ENCODE measurements around the gene GJC2. TPM values are rescaled to one million over a fixed set of nuclear protein-coding genes. Genes with fewer than 3 reads are reported as not detected.

Gene GJC2
- polyA plus RNA-seq, 1 of the 3 experiments (the other 2 are of a cell fraction): 0.92 TPM

DNA sequence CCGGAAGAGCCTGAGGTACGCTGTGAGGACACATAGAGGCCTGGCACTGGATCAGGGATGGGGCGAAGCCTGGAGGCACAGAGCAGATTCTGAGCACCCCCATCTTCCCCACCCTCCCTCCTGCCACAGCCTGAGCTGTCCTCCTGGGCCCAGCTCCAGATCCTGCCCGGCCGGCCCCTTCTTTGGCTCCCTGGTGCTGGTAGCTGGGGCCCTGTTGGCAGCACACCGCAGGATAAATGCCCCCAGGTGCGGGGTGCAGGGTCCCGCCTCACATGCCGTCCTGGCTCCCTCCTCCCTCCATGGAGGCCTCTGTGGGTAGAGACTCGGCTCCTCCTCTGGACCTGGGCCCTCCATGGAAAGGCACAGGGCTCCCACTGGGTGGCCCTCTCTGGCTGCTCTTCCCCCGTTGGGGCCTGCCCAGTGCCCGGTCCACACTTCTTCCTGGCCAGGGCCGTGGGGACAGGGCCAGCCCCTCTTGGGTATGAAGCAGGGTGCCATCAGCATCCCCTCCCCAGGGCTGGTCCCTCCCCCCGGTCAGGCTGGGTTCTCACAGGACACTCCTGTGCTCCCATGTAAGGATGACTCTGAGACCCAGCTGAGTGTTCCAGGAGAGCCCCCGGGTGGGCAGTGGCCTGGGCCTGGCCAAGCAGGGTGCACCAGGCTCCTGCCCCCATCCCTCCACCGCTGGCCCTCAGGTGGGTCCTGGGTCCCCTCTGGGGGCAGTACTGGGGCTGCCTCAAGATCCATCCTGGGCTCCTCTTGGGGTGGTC is 57.0 kb downstream of the GJC2 start:
- ChIA-PET POLR2A (no interaction called here), CTCF (interaction anchor here (1.4 kb wide), 1 partner anchor 16 kb away, joined by 3 read pairs; no protein-coding TSS in a partner anchor)
- no peak for DNase-seq
- H3K4me3 ChIP-seq (ENCODE audit: low read depth in 2 of 2, low read length in 1 of 2): no peak overlapping the region
- H3K27ac ChIP-seq (ENCODE audit: low read depth in 2 of 2, low read length in 1 of 2): no peak overlapping the region
- H3K9ac ChIP-seq: no peak overlapping the region
- H3K4me2 ChIP-seq: no peak overlapping the region
- no peaks in the 10 kb centered on the region for H4K20me1 ChIP-seq (ENCODE audit: insufficient read depth)
- H3K4me1 ChIP-seq (ENCODE audit: control insufficient read depth in 1 of 2, insufficient read depth in 2 of 2, low read depth in 1 of 2, low read length in 1 of 2): peaks cover 0 to 14% of the 10 kb centered on the region in 2 experiments; a peak in 1 of 4 replicates
- 100% methylated on average over 1 of the region's 16 CpGs for WGBS (ENCODE audit: low lambda C conversion rate)
- H3K9me3 ChIP-seq: no peaks in the 10 kb centered on the region
- H3K27me3 ChIP-seq (ENCODE audit: insufficient read depth): no peaks in the 10 kb centered on the region
- TF ChIP-seq, protein P1, sequence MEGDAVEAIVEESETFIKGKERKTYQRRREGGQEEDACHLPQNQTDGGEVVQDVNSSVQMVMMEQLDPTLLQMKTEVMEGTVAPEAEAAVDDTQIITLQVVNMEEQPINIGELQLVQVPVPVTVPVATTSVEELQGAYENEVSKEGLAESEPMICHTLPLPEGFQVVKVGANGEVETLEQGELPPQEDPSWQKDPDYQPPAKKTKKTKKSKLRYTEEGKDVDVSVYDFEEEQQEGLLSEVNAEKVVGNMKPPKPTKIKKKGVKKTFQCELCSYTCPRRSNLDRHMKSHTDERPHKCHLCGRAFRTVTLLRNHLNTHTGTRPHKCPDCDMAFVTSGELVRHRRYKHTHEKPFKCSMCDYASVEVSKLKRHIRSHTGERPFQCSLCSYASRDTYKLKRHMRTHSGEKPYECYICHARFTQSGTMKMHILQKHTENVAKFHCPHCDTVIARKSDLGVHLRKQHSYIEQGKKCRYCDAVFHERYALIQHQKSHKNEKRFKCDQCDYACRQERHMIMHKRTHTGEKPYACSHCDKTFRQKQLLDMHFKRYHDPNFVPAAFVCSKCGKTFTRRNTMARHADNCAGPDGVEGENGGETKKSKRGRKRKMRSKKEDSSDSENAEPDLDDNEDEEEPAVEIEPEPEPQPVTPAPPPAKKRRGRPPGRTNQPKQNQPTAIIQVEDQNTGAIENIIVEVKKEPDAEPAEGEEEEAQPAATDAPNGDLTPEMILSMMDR (IDR thresholded peaks at IDR 0.05): no peak
- TF ChIP-seq NRF1 (IDR thresholded peaks at IDR 0.05; ENCODE audit: low read depth, low read length): no peak
- no peak for TF ChIP-seq EZH2phosphoT487 (IDR thresholded peaks at IDR 0.05; ENCODE audit: borderline replicate concordance, low read depth)
- TF ChIP-seq SIN3A (IDR thresholded peaks at IDR 0.05; ENCODE audit: borderline replicate concordance, low read depth, low read length): no peak
- TF ChIP-seq JUND (IDR thresholded peaks at IDR 0.05): no peak
- no peak for TF ChIP-seq FOXJ3 (CRISPR knock-in tag; IDR thresholded peaks at IDR 0.05)
- TF ChIP-seq GABPA (IDR thresholded peaks at IDR 0.05; ENCODE audit: low read depth): no peak
- TF ChIP-seq, protein P2, sequence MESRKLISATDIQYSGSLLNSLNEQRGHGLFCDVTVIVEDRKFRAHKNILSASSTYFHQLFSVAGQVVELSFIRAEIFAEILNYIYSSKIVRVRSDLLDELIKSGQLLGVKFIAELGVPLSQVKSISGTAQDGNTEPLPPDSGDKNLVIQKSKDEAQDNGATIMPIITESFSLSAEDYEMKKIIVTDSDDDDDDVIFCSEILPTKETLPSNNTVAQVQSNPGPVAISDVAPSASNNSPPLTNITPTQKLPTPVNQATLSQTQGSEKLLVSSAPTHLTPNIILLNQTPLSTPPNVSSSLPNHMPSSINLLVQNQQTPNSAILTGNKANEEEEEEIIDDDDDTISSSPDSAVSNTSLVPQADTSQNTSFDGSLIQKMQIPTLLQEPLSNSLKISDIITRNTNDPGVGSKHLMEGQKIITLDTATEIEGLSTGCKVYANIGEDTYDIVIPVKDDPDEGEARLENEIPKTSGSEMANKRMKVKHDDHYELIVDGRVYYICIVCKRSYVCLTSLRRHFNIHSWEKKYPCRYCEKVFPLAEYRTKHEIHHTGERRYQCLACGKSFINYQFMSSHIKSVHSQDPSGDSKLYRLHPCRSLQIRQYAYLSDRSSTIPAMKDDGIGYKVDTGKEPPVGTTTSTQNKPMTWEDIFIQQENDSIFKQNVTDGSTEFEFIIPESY (IDR thresholded peaks at IDR 0.05; ENCODE audit: borderline replicate concordance, low read depth): no peak
- TF ChIP-seq, protein P3, sequence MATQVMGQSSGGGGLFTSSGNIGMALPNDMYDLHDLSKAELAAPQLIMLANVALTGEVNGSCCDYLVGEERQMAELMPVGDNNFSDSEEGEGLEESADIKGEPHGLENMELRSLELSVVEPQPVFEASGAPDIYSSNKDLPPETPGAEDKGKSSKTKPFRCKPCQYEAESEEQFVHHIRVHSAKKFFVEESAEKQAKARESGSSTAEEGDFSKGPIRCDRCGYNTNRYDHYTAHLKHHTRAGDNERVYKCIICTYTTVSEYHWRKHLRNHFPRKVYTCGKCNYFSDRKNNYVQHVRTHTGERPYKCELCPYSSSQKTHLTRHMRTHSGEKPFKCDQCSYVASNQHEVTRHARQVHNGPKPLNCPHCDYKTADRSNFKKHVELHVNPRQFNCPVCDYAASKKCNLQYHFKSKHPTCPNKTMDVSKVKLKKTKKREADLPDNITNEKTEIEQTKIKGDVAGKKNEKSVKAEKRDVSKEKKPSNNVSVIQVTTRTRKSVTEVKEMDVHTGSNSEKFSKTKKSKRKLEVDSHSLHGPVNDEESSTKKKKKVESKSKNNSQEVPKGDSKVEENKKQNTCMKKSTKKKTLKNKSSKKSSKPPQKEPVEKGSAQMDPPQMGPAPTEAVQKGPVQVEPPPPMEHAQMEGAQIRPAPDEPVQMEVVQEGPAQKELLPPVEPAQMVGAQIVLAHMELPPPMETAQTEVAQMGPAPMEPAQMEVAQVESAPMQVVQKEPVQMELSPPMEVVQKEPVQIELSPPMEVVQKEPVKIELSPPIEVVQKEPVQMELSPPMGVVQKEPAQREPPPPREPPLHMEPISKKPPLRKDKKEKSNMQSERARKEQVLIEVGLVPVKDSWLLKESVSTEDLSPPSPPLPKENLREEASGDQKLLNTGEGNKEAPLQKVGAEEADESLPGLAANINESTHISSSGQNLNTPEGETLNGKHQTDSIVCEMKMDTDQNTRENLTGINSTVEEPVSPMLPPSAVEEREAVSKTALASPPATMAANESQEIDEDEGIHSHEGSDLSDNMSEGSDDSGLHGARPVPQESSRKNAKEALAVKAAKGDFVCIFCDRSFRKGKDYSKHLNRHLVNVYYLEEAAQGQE (IDR thresholded peaks at IDR 0.05; ENCODE audit: low read depth, low read length): no peak
- no peak for TF ChIP-seq RXRA (IDR thresholded peaks at IDR 0.05; ENCODE audit: borderline replicate concordance, low read depth)
- no peak for TF ChIP-seq MEF2A (IDR thresholded peaks at IDR 0.05; ENCODE audit: borderline replicate concordance, low read depth)
- TF ChIP-seq FOSL2 (IDR thresholded peaks at IDR 0.05; ENCODE audit: borderline replicate concordance, low read depth): no peak
- no peak for TF ChIP-seq GATA2 (CRISPR knock-in tag; IDR thresholded peaks at IDR 0.05)
- no peak for TF ChIP-seq EP300 (IDR thresholded peaks at IDR 0.05; ENCODE audit: borderline replicate concordance in 1 of 2, low read depth in 1 of 2, low read length in 1 of 2)
- no peaks in the 10 kb centered on the region for H3K36me3 ChIP-seq (replicated peaks in 1 of 2; ENCODE audit: control insufficient read depth in 1 of 2, insufficient read depth in 2 of 2, low read length in 1 of 2)
- H3K79me2 ChIP-seq (ENCODE audit: insufficient read depth): no peaks in the 10 kb centered on the region
- no peak overlapping the region for H2AFZ ChIP-seq (ENCODE audit: low read depth)
- H3F3A ChIP-seq (replicated peaks; ENCODE audit: insufficient read depth): no peaks in the 10 kb centered on the region
- no peaks in the 10 kb centered on the region for H3K9me2 ChIP-seq
